GM19455 (cell line): ENCODE measurements around the gene AMDHD2.
"Not testable (repeated sequence)": the region's sequence is repeated elsewhere in the genome, so short reads cannot be mapped to it uniquely, and the experiment has no call there.

Source experiments
- ATAC-seq: cut with Tn5 transposase; IDR thresholded peaks from one replicate; pipeline ENCODE4 v1.9.1; 2021; ENCODE audit not compliant: unreplicated experiment

The AMDHD2 gene

DNA sequence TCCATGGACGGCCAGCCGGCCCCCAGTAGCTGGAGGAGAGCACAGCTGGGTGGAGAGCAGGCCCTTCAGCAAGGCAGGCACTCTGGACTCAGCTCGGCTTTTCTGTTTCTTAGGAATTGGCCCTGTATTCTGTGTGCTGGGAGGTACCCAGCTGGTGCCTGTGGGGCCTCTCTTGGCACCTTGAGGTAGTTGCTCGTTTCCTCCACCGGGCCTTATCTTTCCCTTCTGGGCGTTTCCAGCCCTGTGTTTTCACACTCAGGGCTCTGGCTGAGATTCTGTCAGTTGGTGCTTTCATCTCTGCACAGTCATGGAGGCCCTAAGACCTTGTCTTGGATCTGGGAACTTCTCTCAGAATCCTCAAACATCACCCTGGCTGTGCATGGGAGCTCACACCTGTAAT, 47.3 kb downstream of the AMDHD2 start:
- ATAC-seq = not testable (repeated sequence)

GRCh38 chr16:2568573-2568972, 48.4 kb downstream of the AMDHD2 start:
- ATAC-seq = not testable (repeated sequence)

GRCh38 chr16:2572704-2573103, 52.5 kb downstream of the AMDHD2 start:
- not testable (repeated sequence) for ATAC-seq

DNA sequence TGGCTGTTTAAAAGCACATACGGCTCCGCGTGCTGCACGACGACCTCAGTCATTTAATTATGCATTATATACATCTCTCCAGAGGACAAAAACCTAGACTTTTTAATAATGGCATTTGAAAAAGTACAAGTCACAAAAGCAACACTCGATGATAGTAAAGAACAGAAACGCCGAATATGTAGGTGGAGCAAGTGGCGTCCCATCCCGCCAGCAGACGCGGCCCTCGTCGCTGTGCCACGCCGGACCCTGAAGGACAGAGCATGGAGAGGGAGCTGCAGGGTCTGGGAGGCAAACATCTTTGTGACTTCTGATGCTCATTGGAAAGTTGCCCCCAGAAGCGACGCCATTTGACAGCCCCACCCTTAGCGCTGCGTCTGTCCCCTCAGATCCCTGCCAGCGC, 55.7 kb downstream of the AMDHD2 start:
- not testable (repeated sequence) for ATAC-seq

DNA sequence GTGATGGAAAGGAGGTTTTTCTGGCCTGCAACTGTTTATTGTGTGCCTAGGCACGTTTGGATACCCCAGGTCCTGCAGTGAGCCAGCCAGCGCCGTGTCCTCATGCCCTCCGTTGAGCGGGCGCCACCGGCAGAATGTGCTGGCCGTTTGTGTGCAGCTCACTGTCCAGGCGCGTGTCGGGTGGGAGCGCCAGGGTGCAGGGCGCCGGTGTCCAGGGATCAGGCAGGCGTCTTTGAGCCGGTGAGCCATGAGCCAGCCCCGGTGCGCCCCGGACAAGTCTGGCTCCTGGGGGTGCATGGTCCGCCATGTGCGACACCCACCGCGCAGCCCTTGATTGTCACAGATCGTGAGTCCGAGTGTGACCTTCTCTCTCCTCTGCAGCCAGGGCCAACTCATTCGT, 56.9 kb downstream of the AMDHD2 start:
- ATAC-seq = not testable (repeated sequence)

GRCh38 chr16:2578905-2579304, 58.7 kb downstream of the AMDHD2 start:
- not testable (repeated sequence) for ATAC-seq

GRCh38 chr16:2580143-2580542, 60.0 kb downstream of the AMDHD2 start:
- ATAC-seq = not testable (repeated sequence)

DNA sequence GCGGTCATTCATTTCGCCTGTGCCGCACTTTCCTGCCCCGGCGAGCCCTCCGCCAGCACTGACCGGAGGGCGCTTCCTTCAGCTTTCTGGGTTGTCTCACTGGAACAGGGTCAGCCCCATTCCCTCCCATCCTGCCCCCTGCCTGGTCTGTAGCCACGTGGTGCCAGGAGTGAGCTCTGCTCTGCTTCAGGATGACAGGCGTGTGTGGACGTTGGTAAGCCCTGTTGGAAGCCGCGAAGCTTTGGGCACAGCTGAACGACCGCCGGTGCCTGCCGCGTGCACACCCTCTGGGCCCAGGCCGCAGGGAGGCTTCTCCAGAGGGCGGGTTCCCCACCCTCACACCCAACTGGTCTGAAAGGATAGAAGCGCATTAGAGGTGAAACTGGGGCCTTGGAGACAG, 60.6 kb downstream of the AMDHD2 start:
- not testable (repeated sequence) for ATAC-seq
